Dendritic cell treated with granulocyte-macrophage colony-stimulating factor and Interleukin-4, amounts not matched to agents 40 ng/mL and 50 ng/mL, for 4 days (primary cell): ENCODE data around the gene SLC25A13.

Source experiments
- H3K27ac Mint-ChIP-seq: one replicate; pipeline ENCODE4 v1.8.0; 2022; ENCODE audit warnings: mild to moderate bottlenecking, mixed read lengths
- H3K27me3 Mint-ChIP-seq: one replicate; pipeline ENCODE4 v1.8.0; 2022; ENCODE audit warnings: mild to moderate bottlenecking, mixed read lengths
- H3K36me3 Mint-ChIP-seq: one replicate; pipeline ENCODE4 v1.8.0; 2022; ENCODE audit warnings: low read depth, mixed read lengths
- H3K4me1 Mint-ChIP-seq: one replicate; pipeline ENCODE4 v1.8.0; 2022; ENCODE audit warnings: low read depth, mixed read lengths
- H3K4me3 Mint-ChIP-seq: one replicate; pipeline ENCODE4 v1.8.0; 2022; ENCODE audit warnings: mild to moderate bottlenecking, moderate library complexity, mixed read lengths
- H3K9me3 Mint-ChIP-seq: one replicate; pipeline ENCODE4 v1.8.0; 2022; ENCODE audit warnings: mixed read lengths
- intact Hi-C: fragments of 100-400 bp; cut with micrococcal nuclease; formaldehyde crosslinking; loops from one replicate; pipeline ENCODE4 v1.15.0; 2022

Gene SLC25A13

GRCh38 chr7:96074871-96075270 is 247.0 kb downstream of the SLC25A13 start:
- Mint-ChIP-seq H3K4me3 (no peak overlapping the region), H3K4me1 (peaks cover 8% of the 10 kb centered on the region), H3K27me3 (peaks cover 31% of the 10 kb centered on the region), H3K9me3 (no peaks in the 10 kb centered on the region), H3K27ac (no peak overlapping the region), H3K36me3 (no peaks in the 10 kb centered on the region)
- intact Hi-C loops: loop anchor here (1.0 to 10.0 kb wide), 2 partner anchors 160 to 952 kb away; no protein-coding TSS in a partner anchor
